Measurements from ENCODE around the gene ABAT. TPM values are rescaled to one million over a fixed set of nuclear protein-coding genes. Genes with fewer than 3 reads are reported as not detected.

Gene ABAT
- total and polyA plus RNA-seq, 2 experiments from 2014 or later, result 31.2 to 59.1 TPM

GRCh38 chr16:8646326-8647053 is 27.9 kb upstream of the ABAT start:
- no peak for DNase-seq (ENCODE audit: low spot score)
- H3K9me3 ChIP-seq (ENCODE audit: low read depth), result no peaks in the 10 kb centered on the region
- no peak overlapping the region for H2AFZ ChIP-seq
- H3K4me3 ChIP-seq, result no peak overlapping the region
- no peaks in the 10 kb centered on the region for H3K9me2 ChIP-seq (replicated peaks; ENCODE audit: insufficient read depth)
- H3K4me1 ChIP-seq (ENCODE audit: insufficient read depth), result no peaks in the 10 kb centered on the region
- TF ChIP-seq CTCF (IDR thresholded peaks at IDR 0.05; ENCODE audit: poor library complexity) (no peak), EZH2 (IDR thresholded peaks at IDR 0.05; ENCODE audit: borderline replicate concordance) (no peak), EZH2phosphoT487 (IDR thresholded peaks at IDR 0.05; ENCODE audit: low read depth, severe bottlenecking, unreplicated experiment) (no peak)
- no peaks in the 10 kb centered on the region for H3K79me2 ChIP-seq
- WGBS (ENCODE audit: low lambda C conversion rate, missing lambda C conversion rate), result 94% methylated on average over 13 of the region's 13 CpGs
- no peaks in the 10 kb centered on the region for H3K36me3 ChIP-seq (replicated peaks; ENCODE audit: insufficient read depth, low read depth)
- H3K27me3 ChIP-seq, result no peaks in the 10 kb centered on the region
- H3K4me2 ChIP-seq, result no peak overlapping the region
- H4K20me1 ChIP-seq (ENCODE audit: insufficient read depth, poor library complexity, severe bottlenecking), result no peaks in the 10 kb centered on the region
- no peak overlapping the region for H3K27ac ChIP-seq

- H4K20me1 ChIP-seq (ENCODE audit: insufficient read depth, poor library complexity, severe bottlenecking), result no peaks in the 10 kb centered on the region
- H3K79me2 ChIP-seq, result no peaks in the 10 kb centered on the region
- H2AFZ ChIP-seq, result no peak overlapping the region
- TF ChIP-seq CTCF (IDR thresholded peaks at IDR 0.05; ENCODE audit: poor library complexity), result no peak
- no peak for TF ChIP-seq EZH2 (IDR thresholded peaks at IDR 0.05; ENCODE audit: borderline replicate concordance)
- TF ChIP-seq EZH2phosphoT487 (IDR thresholded peaks at IDR 0.05; ENCODE audit: low read depth, severe bottlenecking, unreplicated experiment), result no peak
- no peaks in the 10 kb centered on the region for H3K36me3 ChIP-seq (replicated peaks; ENCODE audit: insufficient read depth, low read depth)
- DNase-seq (ENCODE audit: low spot score), result no peak
- H3K9me2 ChIP-seq (replicated peaks; ENCODE audit: insufficient read depth), result no peaks in the 10 kb centered on the region
- no peak overlapping the region for H3K4me2 ChIP-seq
- no peaks in the 10 kb centered on the region for H3K9me3 ChIP-seq (ENCODE audit: low read depth)
- H3K27ac ChIP-seq, result no peak overlapping the region
- WGBS (ENCODE audit: low lambda C conversion rate, missing lambda C conversion rate), result 75% methylated on average over 9 of the region's 9 CpGs
- no peak overlapping the region for H3K4me3 ChIP-seq
- H3K4me1 ChIP-seq (ENCODE audit: insufficient read depth), result no peaks in the 10 kb centered on the region
- no peaks in the 10 kb centered on the region for H3K27me3 ChIP-seq
Observed at GRCh38 chr16:8647721-8648318, 26.6 kb upstream of the ABAT start.

- WGBS (ENCODE audit: low lambda C conversion rate, missing lambda C conversion rate), result 98% methylated on average over 4 of the region's 4 CpGs
- H4K20me1 ChIP-seq (ENCODE audit: insufficient read depth, poor library complexity, severe bottlenecking), result no peaks in the 10 kb centered on the region
- H3K27ac ChIP-seq, result no peak overlapping the region
- no peaks in the 10 kb centered on the region for H3K36me3 ChIP-seq (replicated peaks; ENCODE audit: insufficient read depth, low read depth)
- no peak for DNase-seq (ENCODE audit: low spot score)
- no peak overlapping the region for H3K4me2 ChIP-seq
- TF ChIP-seq EZH2 (IDR thresholded peaks at IDR 0.05; ENCODE audit: borderline replicate concordance) (no peak), EZH2phosphoT487 (IDR thresholded peaks at IDR 0.05; ENCODE audit: low read depth, severe bottlenecking, unreplicated experiment) (no peak), CTCF (IDR thresholded peaks at IDR 0.05; ENCODE audit: poor library complexity) (no peak)
- H3K9me2 ChIP-seq (replicated peaks; ENCODE audit: insufficient read depth), result no peaks in the 10 kb centered on the region
- H3K27me3 ChIP-seq, result no peaks in the 10 kb centered on the region
- no peak overlapping the region for H3K4me3 ChIP-seq
- H3K79me2 ChIP-seq, result no peaks in the 10 kb centered on the region
- no peak overlapping the region for H2AFZ ChIP-seq
- H3K9me3 ChIP-seq (ENCODE audit: low read depth), result no peaks in the 10 kb centered on the region
- no peaks in the 10 kb centered on the region for H3K4me1 ChIP-seq (ENCODE audit: insufficient read depth)
Observed at GRCh38 chr16:8648877-8649276, 25.5 kb upstream of the ABAT start.
